Measurements from ENCODE around the gene NCOA7. TPM values are rescaled to one million over a fixed set of nuclear protein-coding genes. Genes with fewer than 3 reads are reported as not detected.

Gene NCOA7
- total RNA-seq, 1 experiment from 2014 or later: 14.4 TPM

DNA sequence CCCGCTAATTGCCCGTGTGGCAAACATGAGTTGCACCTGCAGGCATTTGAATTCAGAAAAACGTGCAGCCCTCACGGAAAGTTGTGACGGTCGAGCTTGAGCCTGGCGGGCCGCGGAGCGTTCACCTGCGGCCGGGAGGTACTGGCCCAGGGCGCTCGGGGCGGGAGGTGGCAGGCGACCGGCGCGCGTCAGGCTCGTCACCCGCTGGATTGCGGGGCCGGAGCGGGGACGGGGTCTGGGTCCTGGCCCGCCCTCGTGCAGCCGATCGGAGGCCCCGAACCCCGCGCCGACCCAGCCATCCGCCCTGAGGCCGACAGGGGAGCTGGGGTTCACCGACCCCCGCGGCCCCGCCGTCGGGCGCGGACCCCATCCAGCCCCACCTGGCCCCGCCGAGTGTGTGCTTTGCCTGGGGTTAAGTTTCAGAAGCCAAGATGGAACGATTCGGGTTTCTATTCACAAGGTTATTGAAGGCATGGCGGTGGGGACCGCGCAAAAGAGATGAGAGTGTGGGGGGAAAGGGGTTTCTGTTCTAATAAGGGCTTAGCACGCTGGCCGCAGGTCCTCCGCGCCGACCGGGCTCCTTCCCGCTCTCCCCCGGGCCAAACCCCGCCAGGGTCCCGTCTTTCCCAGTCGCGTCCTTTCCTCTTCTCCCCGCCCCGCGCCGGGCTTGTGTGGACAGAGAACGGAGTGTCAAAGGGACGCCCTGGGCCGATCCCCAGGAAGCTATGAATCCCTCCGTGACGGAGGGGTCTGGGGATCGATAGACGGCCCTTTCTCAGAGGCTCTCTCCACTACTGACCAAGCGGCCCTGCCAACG lies 43.0 kb upstream of the NCOA7 start (continued):
- TF ChIP-seq, protein P1, sequence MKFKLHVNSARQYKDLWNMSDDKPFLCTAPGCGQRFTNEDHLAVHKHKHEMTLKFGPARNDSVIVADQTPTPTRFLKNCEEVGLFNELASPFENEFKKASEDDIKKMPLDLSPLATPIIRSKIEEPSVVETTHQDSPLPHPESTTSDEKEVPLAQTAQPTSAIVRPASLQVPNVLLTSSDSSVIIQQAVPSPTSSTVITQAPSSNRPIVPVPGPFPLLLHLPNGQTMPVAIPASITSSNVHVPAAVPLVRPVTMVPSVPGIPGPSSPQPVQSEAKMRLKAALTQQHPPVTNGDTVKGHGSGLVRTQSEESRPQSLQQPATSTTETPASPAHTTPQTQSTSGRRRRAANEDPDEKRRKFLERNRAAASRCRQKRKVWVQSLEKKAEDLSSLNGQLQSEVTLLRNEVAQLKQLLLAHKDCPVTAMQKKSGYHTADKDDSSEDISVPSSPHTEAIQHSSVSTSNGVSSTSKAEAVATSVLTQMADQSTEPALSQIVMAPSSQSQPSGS (CRISPR knock-in tag; IDR thresholded peaks at IDR 0.05; ENCODE audit: borderline replicate concordance, low read depth): no peak
- TF ChIP-seq, protein P2, sequence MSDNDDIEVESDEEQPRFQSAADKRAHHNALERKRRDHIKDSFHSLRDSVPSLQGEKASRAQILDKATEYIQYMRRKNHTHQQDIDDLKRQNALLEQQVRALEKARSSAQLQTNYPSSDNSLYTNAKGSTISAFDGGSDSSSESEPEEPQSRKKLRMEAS (CRISPR knock-in tag; IDR thresholded peaks at IDR 0.05): peak; percentile 60; the same call in 1 of the 2 replicates
- TF ChIP-seq, protein P3, sequence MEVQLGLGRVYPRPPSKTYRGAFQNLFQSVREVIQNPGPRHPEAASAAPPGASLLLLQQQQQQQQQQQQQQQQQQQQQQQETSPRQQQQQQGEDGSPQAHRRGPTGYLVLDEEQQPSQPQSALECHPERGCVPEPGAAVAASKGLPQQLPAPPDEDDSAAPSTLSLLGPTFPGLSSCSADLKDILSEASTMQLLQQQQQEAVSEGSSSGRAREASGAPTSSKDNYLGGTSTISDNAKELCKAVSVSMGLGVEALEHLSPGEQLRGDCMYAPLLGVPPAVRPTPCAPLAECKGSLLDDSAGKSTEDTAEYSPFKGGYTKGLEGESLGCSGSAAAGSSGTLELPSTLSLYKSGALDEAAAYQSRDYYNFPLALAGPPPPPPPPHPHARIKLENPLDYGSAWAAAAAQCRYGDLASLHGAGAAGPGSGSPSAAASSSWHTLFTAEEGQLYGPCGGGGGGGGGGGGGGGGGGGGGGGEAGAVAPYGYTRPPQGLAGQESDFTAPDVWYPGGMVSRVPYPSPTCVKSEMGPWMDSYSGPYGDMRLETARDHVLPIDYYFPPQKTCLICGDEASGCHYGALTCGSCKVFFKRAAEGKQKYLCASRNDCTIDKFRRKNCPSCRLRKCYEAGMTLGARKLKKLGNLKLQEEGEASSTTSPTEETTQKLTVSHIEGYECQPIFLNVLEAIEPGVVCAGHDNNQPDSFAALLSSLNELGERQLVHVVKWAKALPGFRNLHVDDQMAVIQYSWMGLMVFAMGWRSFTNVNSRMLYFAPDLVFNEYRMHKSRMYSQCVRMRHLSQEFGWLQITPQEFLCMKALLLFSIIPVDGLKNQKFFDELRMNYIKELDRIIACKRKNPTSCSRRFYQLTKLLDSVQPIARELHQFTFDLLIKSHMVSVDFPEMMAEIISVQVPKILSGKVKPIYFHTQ (CRISPR knock-in tag; IDR thresholded peaks at IDR 0.05): no peak
- TF ChIP-seq CBFB (CRISPR knock-in tag; IDR thresholded peaks at IDR 0.05; ENCODE audit: low read depth) (no peak), JUN (CRISPR knock-in tag; IDR thresholded peaks at IDR 0.05) (no peak), ETV6 (CRISPR knock-in tag; IDR thresholded peaks at IDR 0.05) (0 out of 2 replicates have a peak, but pooled peaks have one; percentile 13), NR2C2 (CRISPR knock-in tag; IDR thresholded peaks at IDR 0.05) (no peak), ESRRA (CRISPR knock-in tag; IDR thresholded peaks at IDR 0.05; ENCODE audit: borderline replicate concordance) (peak; percentile 51; the same call in 1 of the 2 replicates), SP1 (CRISPR knock-in tag; conservative IDR thresholded peaks at IDR 0.05) (no peak), JAZF1 (CRISPR knock-in tag; IDR thresholded peaks at IDR 0.05) (no peak), NR3C1 (CRISPR knock-in tag; conservative IDR thresholded peaks at IDR 0.05; ENCODE audit: low read depth) (no peak), FOXJ3 (CRISPR knock-in tag; IDR thresholded peaks at IDR 0.05; ENCODE audit: borderline replicate concordance) (no peak), ZNF232 (CRISPR knock-in tag; IDR thresholded peaks at IDR 0.05) (peak; percentile 18), GRHL2 (CRISPR knock-in tag; IDR thresholded peaks at IDR 0.05; ENCODE audit: insufficient replicate concordance, severe bottlenecking) (no peak), GTF2I (CRISPR knock-in tag; conservative IDR thresholded peaks at IDR 0.05) (no peak), NFE2L1 (CRISPR knock-in tag; IDR thresholded peaks at IDR 0.05) (no peak), OVOL2 (CRISPR knock-in tag; IDR thresholded peaks at IDR 0.05; ENCODE audit: borderline replicate concordance) (no peak), ZNF416 (CRISPR knock-in tag; IDR thresholded peaks at IDR 0.05) (no peak), TEAD4 (CRISPR knock-in tag; IDR thresholded peaks at IDR 0.05) (no peak)
- TF ChIP-seq, protein P4, sequence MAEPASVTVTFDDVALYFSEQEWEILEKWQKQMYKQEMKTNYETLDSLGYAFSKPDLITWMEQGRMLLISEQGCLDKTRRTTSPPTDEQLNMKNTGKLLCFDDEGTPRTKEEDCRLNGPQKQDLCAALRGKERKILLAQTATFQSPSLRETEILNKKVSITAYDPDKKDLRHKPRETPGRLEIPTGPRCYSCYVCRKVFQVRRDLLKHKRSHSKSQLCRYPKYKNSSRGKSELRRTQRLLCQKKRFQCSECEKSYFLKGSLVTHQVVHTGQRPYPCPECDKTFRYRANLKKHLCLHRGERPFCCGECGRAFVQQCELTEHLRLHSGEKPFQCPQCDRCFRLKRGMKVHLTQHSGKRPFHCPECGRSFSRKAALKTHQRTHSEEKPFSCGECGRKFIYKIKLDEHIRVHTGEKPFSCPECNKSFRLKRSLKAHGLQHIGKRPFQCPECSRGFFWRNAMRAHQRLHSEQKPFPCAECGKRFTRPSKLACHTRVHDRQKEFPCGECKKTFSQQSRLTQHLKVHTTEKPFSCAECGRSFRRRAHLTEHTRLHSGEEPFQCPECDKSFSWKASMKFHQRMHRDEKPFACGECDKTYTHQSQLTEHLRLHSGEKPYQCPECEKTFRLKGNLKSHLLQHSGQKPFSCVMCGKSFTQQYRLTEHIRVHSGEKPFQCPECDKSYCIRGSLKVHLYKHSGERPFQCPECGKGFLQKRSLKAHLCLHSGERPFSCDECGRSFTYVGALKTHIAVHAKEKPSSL (CRISPR knock-in tag; conservative IDR thresholded peaks at IDR 0.05): no peak
- TF ChIP-seq, protein P5, sequence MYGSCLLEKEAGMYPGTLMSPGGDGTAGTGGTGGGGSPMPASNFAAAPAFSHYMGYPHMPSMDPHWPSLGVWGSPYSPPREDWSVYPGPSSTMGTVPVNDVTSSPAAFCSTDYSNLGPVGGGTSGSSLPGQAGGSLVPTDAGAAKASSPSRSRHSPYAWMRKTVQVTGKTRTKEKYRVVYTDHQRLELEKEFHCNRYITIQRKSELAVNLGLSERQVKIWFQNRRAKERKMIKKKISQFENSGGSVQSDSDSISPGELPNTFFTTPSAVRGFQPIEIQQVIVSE (CRISPR knock-in tag; IDR thresholded peaks at IDR 0.05; ENCODE audit: borderline replicate concordance): no peak
- TF ChIP-seq, protein P6, sequence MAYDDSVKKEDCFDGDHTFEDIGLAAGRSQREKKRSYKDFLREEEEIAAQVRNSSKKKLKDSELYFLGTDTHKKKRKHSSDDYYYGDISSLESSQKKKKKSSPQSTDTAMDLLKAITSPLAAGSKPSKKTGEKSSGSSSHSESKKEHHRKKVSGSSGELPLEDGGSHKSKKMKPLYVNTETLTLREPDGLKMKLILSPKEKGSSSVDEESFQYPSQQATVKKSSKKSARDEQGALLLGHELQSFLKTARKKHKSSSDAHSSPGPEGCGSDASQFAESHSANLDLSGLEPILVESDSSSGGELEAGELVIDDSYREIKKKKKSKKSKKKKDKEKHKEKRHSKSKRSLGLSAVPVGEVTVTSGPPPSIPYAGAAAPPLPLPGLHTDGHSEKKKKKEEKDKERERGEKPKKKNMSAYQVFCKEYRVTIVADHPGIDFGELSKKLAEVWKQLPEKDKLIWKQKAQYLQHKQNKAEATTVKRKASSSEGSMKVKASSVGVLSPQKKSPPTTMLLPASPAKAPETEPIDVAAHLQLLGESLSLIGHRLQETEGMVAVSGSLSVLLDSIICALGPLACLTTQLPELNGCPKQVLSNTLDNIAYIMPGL (CRISPR knock-in tag; IDR thresholded peaks at IDR 0.05): 0 out of 2 replicates have a peak, but pooled peaks have one; percentile 19
- TF ChIP-seq, protein P7, sequence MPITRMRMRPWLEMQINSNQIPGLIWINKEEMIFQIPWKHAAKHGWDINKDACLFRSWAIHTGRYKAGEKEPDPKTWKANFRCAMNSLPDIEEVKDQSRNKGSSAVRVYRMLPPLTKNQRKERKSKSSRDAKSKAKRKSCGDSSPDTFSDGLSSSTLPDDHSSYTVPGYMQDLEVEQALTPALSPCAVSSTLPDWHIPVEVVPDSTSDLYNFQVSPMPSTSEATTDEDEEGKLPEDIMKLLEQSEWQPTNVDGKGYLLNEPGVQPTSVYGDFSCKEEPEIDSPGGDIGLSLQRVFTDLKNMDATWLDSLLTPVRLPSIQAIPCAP (CRISPR knock-in tag; IDR thresholded peaks at IDR 0.05): no peak
- TF ChIP-seq, protein P8, sequence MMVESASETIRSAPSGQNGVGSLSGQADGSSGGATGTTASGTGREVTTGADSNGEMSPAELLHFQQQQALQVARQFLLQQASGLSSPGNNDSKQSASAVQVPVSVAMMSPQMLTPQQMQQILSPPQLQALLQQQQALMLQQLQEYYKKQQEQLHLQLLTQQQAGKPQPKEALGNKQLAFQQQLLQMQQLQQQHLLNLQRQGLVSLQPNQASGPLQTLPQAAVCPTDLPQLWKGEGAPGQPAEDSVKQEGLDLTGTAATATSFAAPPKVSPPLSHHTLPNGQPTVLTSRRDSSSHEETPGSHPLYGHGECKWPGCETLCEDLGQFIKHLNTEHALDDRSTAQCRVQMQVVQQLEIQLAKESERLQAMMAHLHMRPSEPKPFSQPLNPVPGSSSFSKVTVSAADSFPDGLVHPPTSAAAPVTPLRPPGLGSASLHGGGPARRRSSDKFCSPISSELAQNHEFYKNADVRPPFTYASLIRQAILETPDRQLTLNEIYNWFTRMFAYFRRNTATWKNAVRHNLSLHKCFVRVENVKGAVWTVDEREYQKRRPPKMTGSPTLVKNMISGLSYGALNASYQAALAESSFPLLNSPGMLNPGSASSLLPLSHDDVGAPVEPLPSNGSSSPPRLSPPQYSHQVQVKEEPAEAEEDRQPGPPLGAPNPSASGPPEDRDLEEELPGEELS (CRISPR knock-in tag; IDR thresholded peaks at IDR 0.05): peak; percentile 42; the same call in 1 of the 2 replicates
- TF ChIP-seq, protein P9, sequence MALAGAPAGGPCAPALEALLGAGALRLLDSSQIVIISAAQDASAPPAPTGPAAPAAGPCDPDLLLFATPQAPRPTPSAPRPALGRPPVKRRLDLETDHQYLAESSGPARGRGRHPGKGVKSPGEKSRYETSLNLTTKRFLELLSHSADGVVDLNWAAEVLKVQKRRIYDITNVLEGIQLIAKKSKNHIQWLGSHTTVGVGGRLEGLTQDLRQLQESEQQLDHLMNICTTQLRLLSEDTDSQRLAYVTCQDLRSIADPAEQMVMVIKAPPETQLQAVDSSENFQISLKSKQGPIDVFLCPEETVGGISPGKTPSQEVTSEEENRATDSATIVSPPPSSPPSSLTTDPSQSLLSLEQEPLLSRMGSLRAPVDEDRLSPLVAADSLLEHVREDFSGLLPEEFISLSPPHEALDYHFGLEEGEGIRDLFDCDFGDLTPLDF (CRISPR knock-in tag; IDR thresholded peaks at IDR 0.05): peak; percentile 48; the same call in 1 of the 2 replicates
